RWPE2 (cell line): ENCODE measurements around the gene KRT4.

ENCODE experiments used
- ATAC-seq: fragments of 200-7000 bp; cut with Tn5 transposase; 3 replicates; pipeline ENCODE4 v1.9.1; 2021; ENCODE audit warnings: low read depth
- DNase-seq: peaks from one replicate; pipeline ENCODE4 v3.0.0-alpha.2; 2020; ENCODE audit warnings: low spot score
- H3K27ac ChIP-seq: fragments of 450-650 bp; 2 replicates; pipeline ENCODE4 v1.5.1; 2017; ENCODE audit warnings: mild to moderate bottlenecking; ENCODE audit not compliant: poor library complexity, severe bottlenecking
- H3K27me3 ChIP-seq: fragments of 250-450 bp; sonication (Bioruptor Pico); 2 replicates; pipeline ENCODE4 v1.5.1; 2021; ENCODE audit warnings: mild to moderate bottlenecking, moderate library complexity; ENCODE audit not compliant: insufficient read depth, poor library complexity, severe bottlenecking
- H3K36me3 ChIP-seq: fragments of 250-450 bp; sonication (Bioruptor Pico); 2 replicates; pipeline ENCODE4 v1.5.1; 2020; ENCODE audit warnings: low read depth, mild to moderate bottlenecking, moderate library complexity
- H3K4me1 ChIP-seq: fragments of 250-450 bp; sonication (Bioruptor Pico); 2 replicates; pipeline ENCODE4 v1.5.1; 2021; ENCODE audit warnings: mild to moderate bottlenecking, moderate library complexity; ENCODE audit not compliant: insufficient read depth, poor library complexity, severe bottlenecking
- H3K4me3 ChIP-seq: fragments of 250-450 bp; sonication (Bioruptor Pico); 2 replicates; pipeline ENCODE4 v1.5.1; 2021; ENCODE audit warnings: mild to moderate bottlenecking, moderate library complexity; ENCODE audit not compliant: severe bottlenecking
- H3K9me3 ChIP-seq: fragments of 250-450 bp; sonication (Bioruptor Pico); 2 replicates; pipeline ENCODE4 v1.5.1; 2021; ENCODE audit warnings: mild to moderate bottlenecking, moderate library complexity; ENCODE audit not compliant: severe bottlenecking
- TF ChIP-seq, protein P1 (sequence below): fragments of 450-650 bp; IDR thresholded peaks from one replicate; pipeline ENCODE4 v1.5.1; 2017; ENCODE audit warnings: mild to moderate bottlenecking, moderate library complexity; ENCODE audit not compliant: poor library complexity, severe bottlenecking

KRT4 gene

DNA sequence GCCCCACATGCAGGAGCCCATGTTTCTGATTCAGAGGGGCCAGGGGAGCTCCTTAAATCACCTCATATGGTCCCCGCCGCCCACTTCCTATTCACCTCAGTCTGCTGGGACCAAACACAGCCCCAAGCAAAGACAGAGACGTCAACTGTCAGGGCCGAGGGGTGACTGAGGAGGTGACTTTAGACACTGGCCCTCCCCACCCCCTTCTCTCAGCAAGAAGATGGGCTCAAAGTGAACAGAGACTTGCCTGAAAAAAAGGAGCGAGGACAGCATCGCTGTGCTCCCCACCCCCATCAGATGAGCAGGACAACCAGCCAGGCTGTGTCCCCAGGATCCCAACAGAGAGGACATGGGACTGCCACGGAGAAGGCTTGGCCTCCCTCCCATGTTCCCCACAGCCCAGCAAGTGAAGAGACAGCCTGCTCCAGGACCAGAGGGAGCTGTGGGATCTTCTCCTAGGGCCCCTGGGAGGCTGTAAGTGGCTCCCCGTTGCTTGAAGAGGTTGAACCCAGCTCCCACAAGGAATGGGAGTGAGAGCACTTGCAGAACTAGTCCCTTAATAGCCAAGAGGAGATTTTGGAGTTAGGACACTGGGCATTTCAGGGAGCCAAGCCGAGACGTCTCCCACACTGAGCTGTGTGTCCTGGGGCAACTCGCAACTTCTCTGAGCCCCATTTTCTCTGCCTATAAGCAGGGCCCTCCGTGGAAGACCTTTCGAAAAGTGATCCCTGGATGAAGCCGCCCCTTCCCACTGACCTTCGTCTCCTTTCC is 21.5 kb upstream of the KRT4 start:
- no peaks in the 10 kb centered on the region for H3K27me3 ChIP-seq
- TF ChIP-seq, protein P1, sequence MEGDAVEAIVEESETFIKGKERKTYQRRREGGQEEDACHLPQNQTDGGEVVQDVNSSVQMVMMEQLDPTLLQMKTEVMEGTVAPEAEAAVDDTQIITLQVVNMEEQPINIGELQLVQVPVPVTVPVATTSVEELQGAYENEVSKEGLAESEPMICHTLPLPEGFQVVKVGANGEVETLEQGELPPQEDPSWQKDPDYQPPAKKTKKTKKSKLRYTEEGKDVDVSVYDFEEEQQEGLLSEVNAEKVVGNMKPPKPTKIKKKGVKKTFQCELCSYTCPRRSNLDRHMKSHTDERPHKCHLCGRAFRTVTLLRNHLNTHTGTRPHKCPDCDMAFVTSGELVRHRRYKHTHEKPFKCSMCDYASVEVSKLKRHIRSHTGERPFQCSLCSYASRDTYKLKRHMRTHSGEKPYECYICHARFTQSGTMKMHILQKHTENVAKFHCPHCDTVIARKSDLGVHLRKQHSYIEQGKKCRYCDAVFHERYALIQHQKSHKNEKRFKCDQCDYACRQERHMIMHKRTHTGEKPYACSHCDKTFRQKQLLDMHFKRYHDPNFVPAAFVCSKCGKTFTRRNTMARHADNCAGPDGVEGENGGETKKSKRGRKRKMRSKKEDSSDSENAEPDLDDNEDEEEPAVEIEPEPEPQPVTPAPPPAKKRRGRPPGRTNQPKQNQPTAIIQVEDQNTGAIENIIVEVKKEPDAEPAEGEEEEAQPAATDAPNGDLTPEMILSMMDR: no peak
- DNase-seq: no peak

DNA sequence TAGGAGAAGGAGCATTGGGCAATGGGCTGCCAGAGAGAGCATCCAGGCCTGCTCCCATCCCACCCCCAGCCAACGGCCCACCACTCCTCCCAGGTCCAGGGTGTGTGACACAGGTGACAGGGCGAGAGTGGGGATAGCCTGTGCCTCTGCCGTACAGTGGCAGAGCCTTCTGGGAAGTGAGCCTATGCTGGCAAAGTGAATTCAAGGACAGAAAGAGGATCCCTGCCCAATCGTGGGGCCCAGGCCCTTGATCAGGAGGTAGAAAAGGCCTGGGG is 20.7 kb upstream of the KRT4 start:
- H3K27me3 ChIP-seq: no peaks in the 10 kb centered on the region

More for the DNA sequence above, 21.5 kb upstream of the KRT4 start:
- Histone ChIP-seq H3K27ac (no peak overlapping the region), H3K4me1 (peaks cover 8% of the 10 kb centered on the region), H3K36me3 (no peaks in the 10 kb centered on the region), H3K4me3 (no peak overlapping the region), H3K9me3 (no peaks in the 10 kb centered on the region)
- ATAC-seq: no peak

DNA sequence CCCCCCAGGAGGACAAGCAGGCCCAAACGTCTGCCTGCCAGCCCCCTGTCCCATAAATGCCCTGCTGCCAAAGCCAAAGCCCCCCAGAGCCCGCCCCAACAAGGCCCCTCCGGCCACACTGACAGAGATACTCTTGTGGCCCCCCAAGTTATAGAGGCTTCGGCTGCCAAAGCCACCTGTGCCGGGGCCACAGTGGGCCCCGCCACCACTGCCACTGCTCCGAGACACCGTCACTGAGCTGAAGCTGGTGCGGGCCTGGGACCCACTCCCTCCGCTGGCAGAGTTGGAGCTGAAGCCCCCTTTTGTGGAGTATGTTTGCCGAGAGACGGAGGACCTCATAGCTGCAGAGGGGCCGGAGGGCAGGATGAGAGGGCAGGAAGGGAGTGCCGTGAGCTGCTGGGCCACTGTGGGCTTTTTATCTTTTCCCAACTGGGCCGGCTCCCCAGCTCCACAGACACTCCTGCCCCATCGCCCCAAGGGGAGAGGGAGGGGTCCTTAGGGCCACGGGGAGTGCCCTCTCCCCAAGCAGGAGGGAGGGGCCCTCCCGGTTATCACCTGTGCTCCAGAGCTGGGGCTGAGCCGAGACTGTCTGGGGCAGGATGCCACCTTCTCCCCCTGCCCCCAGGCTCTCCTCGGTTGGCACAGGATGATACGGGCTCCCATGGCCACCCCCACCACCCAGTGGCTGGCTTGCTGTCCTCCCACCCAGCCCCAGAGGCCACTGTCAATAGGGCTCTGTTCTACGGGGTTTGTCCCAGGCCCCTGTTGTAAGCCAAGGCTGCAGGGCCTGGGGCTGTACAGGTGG is 20.2 kb upstream of the KRT4 start, which contains the start of gene KRT79:
Gene KRT79 (minus strand): TSS at position 390 of the 805 bp plus-strand sequence. CDS start 51 bp downstream, at position 339.
- TF ChIP-seq, protein P1: no peak
- no peaks in the 10 kb centered on the region for H3K9me3 ChIP-seq
- H3K36me3 ChIP-seq: no peaks in the 10 kb centered on the region
- no peak for DNase-seq
- peaks cover 8% of the 10 kb centered on the region for H3K4me1 ChIP-seq
- H3K4me3 ChIP-seq: no peak within 1 kb of the TSS
- H3K27ac ChIP-seq: no peak within 1 kb of the TSS
- no peak for ATAC-seq
- H3K27me3 ChIP-seq: no peaks in the 10 kb centered on the region

More for the DNA sequence above, 20.7 kb upstream of the KRT4 start:
- no peaks in the 10 kb centered on the region for H3K9me3 ChIP-seq
- peaks cover 8% of the 10 kb centered on the region for H3K4me1 ChIP-seq
- no peak for ATAC-seq
- H3K4me3 ChIP-seq: no peak overlapping the region
- H3K27ac ChIP-seq: no peak overlapping the region
- TF ChIP-seq, protein P1: no peak
- H3K36me3 ChIP-seq: no peaks in the 10 kb centered on the region
- no peak for DNase-seq

DNA sequence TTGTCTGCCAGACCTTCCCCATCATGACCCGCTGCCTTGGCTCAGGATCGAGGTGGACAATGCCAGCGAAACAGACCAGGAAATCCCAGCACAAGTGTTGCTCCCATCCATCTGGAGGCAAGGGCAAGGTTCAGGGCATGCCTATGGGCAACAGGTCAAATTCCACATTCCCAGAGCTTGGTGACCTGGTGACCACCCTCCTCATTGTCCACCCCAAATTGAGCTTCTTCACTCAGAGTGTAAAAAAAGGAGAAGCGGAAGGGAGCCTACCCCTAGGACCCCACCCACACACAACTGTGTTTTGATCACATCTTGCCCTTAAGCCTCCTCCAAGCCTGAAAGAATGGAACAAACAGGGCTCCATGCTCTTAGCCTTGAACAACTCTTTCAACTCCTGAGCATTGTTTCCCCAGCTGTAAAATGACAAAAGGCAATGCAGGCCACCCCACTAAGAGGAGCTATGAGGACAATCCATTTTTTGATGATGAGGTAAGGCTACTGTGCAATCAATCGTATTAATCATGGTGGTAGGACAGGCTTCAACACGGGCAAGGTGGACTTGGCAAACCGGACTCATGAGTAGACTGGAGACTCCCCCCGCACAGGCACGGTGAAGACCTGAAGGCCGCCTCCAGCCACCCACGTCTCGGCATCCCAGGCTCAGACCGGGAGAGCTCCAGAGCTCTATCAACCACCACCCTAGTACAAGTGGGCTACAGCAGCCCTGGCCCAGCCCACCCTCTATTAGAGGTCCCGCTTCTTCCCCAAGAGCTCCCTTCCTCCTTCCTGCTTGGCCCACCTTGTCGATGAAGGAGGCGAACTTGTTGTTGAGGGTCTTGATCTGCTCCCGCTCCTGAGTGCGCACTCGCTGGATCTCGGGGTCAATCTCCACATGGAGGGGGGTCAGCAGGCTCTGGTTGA is 19.3 kb upstream of the KRT4 start:
- ATAC-seq (no peak), DNase-seq (no peak)
- peaks cover 8% of the 10 kb centered on the region for H3K4me1 ChIP-seq
- no peaks in the 10 kb centered on the region for H3K27me3 ChIP-seq
- no peaks in the 10 kb centered on the region for H3K9me3 ChIP-seq
- no peak overlapping the region for H3K4me3 ChIP-seq
- H3K27ac ChIP-seq: no peak overlapping the region
- H3K36me3 ChIP-seq: no peaks in the 10 kb centered on the region
- TF ChIP-seq, protein P1: no peak
